IMR-90 (cell line): ENCODE data around the gene DNAH8. TPM values are rescaled to one million over a fixed set of nuclear protein-coding genes. Genes with fewer than 3 reads are reported as not detected.
A peak's percentile ranks its signal among the peaks of the same experiment; 100 is the strongest.

Experiments
- ATAC-seq: fragments of 200-7000 bp; cut with Tn5 transposase; 2 replicates; pipeline ENCODE4 v1.9.1; 2020; ENCODE audit warnings: low read depth, mild to moderate bottlenecking, moderate library complexity
- BruUV-seq: library from RNA; stranded (reverse); fragments of 400-500 nt; replicated peaks from 2 replicates; lab custom pipeline; 2021; lab: Mats Ljungman, UMichigan
- CTCF ChIA-PET: fragments of 300-600 bp; formaldehyde crosslinking; extraction: SDS; loops from one replicate; lab custom pipeline; 2021; ENCODE audit warnings: antibody characterized with exemption; lab: Yijun Ruan, JAX
- POLR2A ChIA-PET: fragments of 300-600 bp; sonication (Branson Sonifier 250); formaldehyde crosslinking; loops from one replicate; lab custom pipeline; 2022; ENCODE audit warnings: antibody characterized with exemption; ENCODE audit not compliant: unreplicated experiment; lab: Charles Lee
- DNase-seq: peaks from one replicate; pipeline ENCODE4 v3.0.0; 2013
- H2AFZ ChIP-seq: replicated peaks from 2 replicates; pipeline ENCODE3; 2013; ENCODE audit warnings: low read length, mild to moderate bottlenecking; ENCODE audit not compliant: poor library complexity
- H2AK5ac ChIP-seq: 2 replicates; pipeline ENCODE4 v1.6.1; 2013; ENCODE audit warnings: low read depth, low read length, inconsistent platforms
- H2AK9ac ChIP-seq: replicated peaks from 2 replicates; pipeline ENCODE3; 2013; ENCODE audit warnings: mild to moderate bottlenecking, low read depth, low read length, moderate library complexity; ENCODE audit not compliant: poor library complexity
- H2BK120ac ChIP-seq: 2 replicates; pipeline ENCODE4 v1.6.1; 2013; ENCODE audit warnings: low read depth, low read length, inconsistent platforms
- H2BK15ac ChIP-seq: 3 replicates; pipeline ENCODE4 v1.6.1; 2013; ENCODE audit warnings: low read depth, low read length, inconsistent platforms
- H2BK20ac ChIP-seq: 2 replicates; pipeline ENCODE4 v1.6.1; 2013; ENCODE audit warnings: low read depth, mild to moderate bottlenecking, inconsistent platforms, low read length, moderate library complexity
- H2BK5ac ChIP-seq: 2 replicates; pipeline ENCODE4 v1.6.1; 2013; ENCODE audit warnings: mild to moderate bottlenecking, low read depth, low read length, inconsistent platforms; ENCODE audit not compliant: poor library complexity, severe bottlenecking
- H3K14ac ChIP-seq: replicated peaks from 2 replicates; pipeline ENCODE4 v1.6.1; 2013; ENCODE audit warnings: low read depth, low read length, inconsistent platforms
- H3K18ac ChIP-seq: 2 replicates; pipeline ENCODE4 v1.6.1; 2013; ENCODE audit warnings: low read depth, low read length, control low read depth
- H3K23ac ChIP-seq: 2 replicates; pipeline ENCODE4 v1.6.1; 2013; ENCODE audit warnings: low read depth, low read length, inconsistent platforms
- H3K27ac ChIP-seq: 2 replicates; pipeline ENCODE4 v1.5.1; 2013; ENCODE audit warnings: mild to moderate bottlenecking, control low read depth, low read length; ENCODE audit not compliant: insufficient read depth
- H3K27me3 ChIP-seq: 2 replicates; pipeline ENCODE4 v1.6.1; 2013; ENCODE audit warnings: low read length; ENCODE audit not compliant: control insufficient read depth, insufficient read depth
- H3K36me3 ChIP-seq: 2 replicates; pipeline ENCODE4 v1.6.1; 2013; ENCODE audit warnings: low read length, mixed read lengths; ENCODE audit not compliant: control insufficient read depth, insufficient read depth
- H3K4ac ChIP-seq: 2 replicates; pipeline ENCODE4 v1.6.1; 2013; ENCODE audit warnings: low read depth, low read length, inconsistent platforms
- H3K4me1 ChIP-seq: 2 replicates; pipeline ENCODE4 v1.6.1; 2013; ENCODE audit warnings: low read length, mixed read lengths; ENCODE audit not compliant: control insufficient read depth, insufficient read depth
- H3K4me2 ChIP-seq: 2 replicates; pipeline ENCODE4 v1.6.1; 2013; ENCODE audit warnings: low read depth, mild to moderate bottlenecking, control low read depth, low read length, moderate library complexity
- H3K4me3 ChIP-seq: 2 replicates; pipeline ENCODE4 v1.5.1; 2013; ENCODE audit warnings: low read depth, mild to moderate bottlenecking, control low read depth, low read length, moderate library complexity; ENCODE audit not compliant: insufficient read depth
- H3K56ac ChIP-seq: 2 replicates; pipeline ENCODE4 v1.6.1; 2013; ENCODE audit warnings: low read length, inconsistent platforms; ENCODE audit not compliant: insufficient read depth; ENCODE audit errors: extremely low read depth
- H3K79me1 ChIP-seq, 2 experiments: 2 replicates each; pipeline ENCODE4 v1.6.1; 2013; ENCODE audit warnings: low read length in 2 of 2, inconsistent platforms in 1 of 2, low read depth in 1 of 2
- H3K9ac ChIP-seq: 2 replicates; pipeline ENCODE4 v1.6.1; 2013; ENCODE audit warnings: low read depth, low read length, control low read depth
- H3K9me1 ChIP-seq: 2 replicates; pipeline ENCODE4 v1.6.1; 2013; ENCODE audit warnings: low read length, inconsistent platforms; ENCODE audit not compliant: insufficient read depth
- H3K9me3 ChIP-seq: 2 replicates; pipeline ENCODE4 v1.6.1; 2013; ENCODE audit warnings: low read length; ENCODE audit not compliant: control insufficient read depth, insufficient read depth
- H4K20me1 ChIP-seq: 2 replicates; pipeline ENCODE4 v1.6.1; 2013; ENCODE audit warnings: low read length, inconsistent platforms; ENCODE audit not compliant: insufficient read depth
- H4K5ac ChIP-seq: 2 replicates; pipeline ENCODE4 v1.6.1; 2013; ENCODE audit warnings: mild to moderate bottlenecking, low read depth, low read length, control low read depth
- H4K8ac ChIP-seq, 2 experiments: 2 replicates each; pipeline ENCODE4 v1.6.1; 2013; ENCODE audit warnings: low read depth in 2 of 2, low read length in 2 of 2, control low read depth in 1 of 2, inconsistent platforms in 1 of 2
- H4K91ac ChIP-seq: 2 replicates; pipeline ENCODE4 v1.6.1; 2013; ENCODE audit warnings: low read depth, low read length, inconsistent platforms; ENCODE audit not compliant: insufficient read depth
- BHLHE40 ChIP-seq: fragments of 150-350 bp; IDR thresholded peaks from 2 replicates; pipeline ENCODE4 v1.6.1; 2016; ENCODE audit warnings: mild to moderate bottlenecking, low read depth, low read length
- CEBPB ChIP-seq: IDR thresholded peaks from 2 replicates; pipeline ENCODE4 v1.6.1; 2012; ENCODE audit warnings: low read depth, low read length, improper control_type of control experiment
- MAFK ChIP-seq: IDR thresholded peaks from 2 replicates; pipeline ENCODE4 v1.6.1; 2012; ENCODE audit warnings: low read depth, low read length, improper control_type of control experiment
- MAZ ChIP-seq: IDR thresholded peaks from 2 replicates; pipeline ENCODE4 v1.6.1; 2012; ENCODE audit warnings: low read depth, mild to moderate bottlenecking, low read length, improper control_type of control experiment, moderate library complexity, borderline replicate concordance
- RAD21 ChIP-seq: IDR thresholded peaks from 2 replicates; pipeline ENCODE4 v1.6.1; 2012; ENCODE audit warnings: low read length, improper control_type of control experiment
- RCOR1 ChIP-seq: IDR thresholded peaks from 2 replicates; pipeline ENCODE4 v1.6.1; 2012; ENCODE audit warnings: mild to moderate bottlenecking, low read length, improper control_type of control experiment; ENCODE audit not compliant: insufficient replicate concordance
- USF2 ChIP-seq: fragments of 150-350 bp; IDR thresholded peaks from 2 replicates; pipeline ENCODE4 v1.6.1; 2017; ENCODE audit warnings: mild to moderate bottlenecking, antibody characterized with exemption, low read length, low read depth
- WGBS, 2 experiments: methylation state at CpG; one replicate each; pipeline versions ENCODE4 v1.1.5 to v1.1.7; 2013; ENCODE audit warnings: missing lambda C conversion rate in 2 of 2; ENCODE audit not compliant: insufficient read length in 1 of 2; ENCODE audit errors: extremely low coverage in 2 of 2; 5-methylcytosine and 5-hydroxymethylcytosine counted together
- dilution Hi-C: fragments of 300-500 bp; cut with HindIII; formaldehyde crosslinking; loops from one replicate; pipeline ENCODE4 v1.14.3; 2018; ENCODE audit warnings: low sequenced_read_pairs; ENCODE audit not compliant: unreplicated experiment
- in situ Hi-C: fragments of 300-500 bp; cut with MboI; formaldehyde crosslinking; loops from 3 replicates; pipeline ENCODE4 v1.14.3; 2019; ENCODE audit warnings: low sequenced_read_pairs, inconsistent platforms, mixed read lengths
- intact Hi-C: fragments of 100-400 bp; cut with micrococcal nuclease; formaldehyde crosslinking; loops from 2 replicates; pipeline ENCODE4 v1.10.0; 2022
- polyA plus RNA-seq, 3 experiments: library from polyadenylated mRNA; depleted of rRNA; stranded (reverse); fragments of >200 nt; gene quantifications; 2 replicates each; pipeline ENCODE4 v1.2.3, GENCODE V29; 2012; ENCODE audit warnings: low replicate concordance in 1 of 3
- total RNA-seq: library from RNA; depleted of rRNA; stranded (reverse); fragments of >200 nt; gene quantifications from 2 replicates; pipeline ENCODE4 v1.2.3, GENCODE V29; 2012

DNAH8 gene
- total and polyA plus RNA-seq, 2 of the 4 experiments (the other 2 are of a cell fraction) = not detected

DNA sequence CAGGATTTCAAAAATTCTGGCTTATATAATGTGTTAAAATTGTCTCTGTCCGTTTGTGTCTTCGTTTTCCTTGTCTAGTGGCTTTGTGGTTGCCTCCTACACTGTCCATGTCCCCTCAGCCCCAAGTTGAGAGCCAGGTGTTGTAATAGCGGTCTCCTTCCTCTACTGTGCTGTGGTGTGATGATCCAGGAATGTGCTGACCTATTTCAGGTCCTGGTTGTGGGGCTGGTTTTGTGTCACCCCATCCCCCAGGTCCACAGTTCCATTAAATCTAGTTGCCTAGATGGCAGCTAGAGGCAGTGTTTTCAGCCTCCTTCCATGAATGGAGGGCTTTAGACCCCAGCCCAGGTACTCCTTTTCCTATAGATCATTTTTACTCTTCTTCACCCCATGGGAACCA is 128.7 kb downstream of the DNAH8 start:
- peak overlapping the region; percentile 5 for H2AK9ac ChIP-seq
- H4K5ac ChIP-seq = no peak overlapping the region
- H4K8ac ChIP-seq = no peak overlapping the region
- no peak overlapping the region for H3K14ac ChIP-seq
- no peak overlapping the region for H2AK5ac ChIP-seq
- H3K23ac ChIP-seq = no peak overlapping the region
- ATAC-seq = no peak
- H3K9me3 ChIP-seq = no peaks in the 10 kb centered on the region
- H3K9me1 ChIP-seq = no peaks in the 10 kb centered on the region
- no peaks in the 10 kb centered on the region for H3K36me3 ChIP-seq
- POLR2A ChIA-PET = no interaction called here
- H3K56ac ChIP-seq = no peak overlapping the region
- CTCF ChIA-PET = no interaction called here
- TF ChIP-seq RCOR1 (no peak), MAFK (no peak), BHLHE40 (no peak), CEBPB (no peak), USF2 (no peak), RAD21 (no peak), MAZ (no peak)
- intact Hi-C loops = no loop called here
- H3K18ac ChIP-seq = no peak overlapping the region
- no peak overlapping the region for H2BK20ac ChIP-seq
- peaks cover 1% of the 10 kb centered on the region for H3K27me3 ChIP-seq
- no peaks in the 10 kb centered on the region for H4K20me1 ChIP-seq
- H3K9ac ChIP-seq = no peak overlapping the region
- 40% methylated on average over 1 of the region's 3 CpGs; no CpG with 5 or more reads in 1 of the 2 experiments for WGBS, 2 experiments
- no peak overlapping the region for H3K27ac ChIP-seq
- H3K79me1 ChIP-seq = no peaks in the 10 kb centered on the region
- H4K91ac ChIP-seq = no peak overlapping the region
- no peak overlapping the region for H2BK120ac ChIP-seq
- no peak overlapping the region for H3K4ac ChIP-seq
- H3K4me2 ChIP-seq = no peak overlapping the region
- H3K4me3 ChIP-seq = no peak overlapping the region
- H3K4me1 ChIP-seq = no peaks in the 10 kb centered on the region
- H2BK5ac ChIP-seq = no peak overlapping the region
- in situ Hi-C loops = no loop called here
- BruUV-seq = no TSS peak
- H2AFZ ChIP-seq = no peak overlapping the region
- H2BK15ac ChIP-seq = no peak overlapping the region
- DNase-seq = no peak
- dilution Hi-C loops = no loop called here
